ENCODE measurements around the gene SHISAL1.

SHISAL1 gene

GRCh38 chr22:44298406-44299091 is 14.2 kb downstream of the SHISAL1 start:
- no peak for DNase-seq

- no peak for DNase-seq
These were observed 15.2 kb downstream of the SHISAL1 start for GRCh38 chr22:44297470-44298061.

DNA sequence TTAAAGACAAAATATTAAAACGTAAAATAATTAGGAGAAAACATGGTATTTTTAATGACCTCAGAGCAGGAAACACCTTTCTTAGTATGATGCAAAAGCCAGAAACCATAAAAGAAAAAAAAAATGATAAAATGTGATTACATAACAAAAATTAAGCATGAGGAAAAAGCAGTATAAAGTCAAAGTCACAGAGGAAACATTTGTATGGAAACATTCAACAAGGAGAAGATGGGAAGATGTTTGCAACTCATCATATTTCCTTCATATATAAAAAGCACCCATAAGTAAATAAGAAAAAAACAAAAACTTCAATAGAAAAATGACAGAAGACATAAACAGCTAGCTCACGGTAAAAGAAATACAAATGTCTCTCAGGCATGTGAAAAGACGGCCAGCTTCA is 17.3 kb downstream of the SHISAL1 start:
- DNase-seq, result no peak

- no peak for DNase-seq
These were observed 18.9 kb downstream of the SHISAL1 start for GRCh38 chr22:44293876-44294275.

GRCh38 chr22:44293034-44293433 is 19.7 kb downstream of the SHISAL1 start:
- no peak for DNase-seq

DNA sequence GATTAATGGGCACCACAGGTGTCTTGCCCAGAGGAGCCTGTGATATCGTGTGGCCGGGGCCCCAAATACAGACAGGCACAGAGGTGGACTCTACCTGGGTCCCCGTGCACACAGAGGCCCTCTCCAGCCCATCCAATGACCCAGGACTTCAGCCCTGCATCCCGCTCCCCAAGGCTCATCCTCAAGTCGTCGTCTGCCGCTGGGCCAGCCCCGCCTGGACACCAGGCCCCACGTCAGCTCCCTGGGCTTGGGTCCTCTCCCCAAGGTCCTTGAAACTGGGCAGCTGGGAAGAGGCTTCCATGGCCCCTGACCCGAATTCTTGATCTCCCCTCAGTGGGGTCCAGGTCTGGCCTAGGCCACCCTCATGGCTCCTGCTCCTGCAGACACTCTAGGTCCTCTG is 20.2 kb downstream of the SHISAL1 start:
- no peak for DNase-seq

DNA sequence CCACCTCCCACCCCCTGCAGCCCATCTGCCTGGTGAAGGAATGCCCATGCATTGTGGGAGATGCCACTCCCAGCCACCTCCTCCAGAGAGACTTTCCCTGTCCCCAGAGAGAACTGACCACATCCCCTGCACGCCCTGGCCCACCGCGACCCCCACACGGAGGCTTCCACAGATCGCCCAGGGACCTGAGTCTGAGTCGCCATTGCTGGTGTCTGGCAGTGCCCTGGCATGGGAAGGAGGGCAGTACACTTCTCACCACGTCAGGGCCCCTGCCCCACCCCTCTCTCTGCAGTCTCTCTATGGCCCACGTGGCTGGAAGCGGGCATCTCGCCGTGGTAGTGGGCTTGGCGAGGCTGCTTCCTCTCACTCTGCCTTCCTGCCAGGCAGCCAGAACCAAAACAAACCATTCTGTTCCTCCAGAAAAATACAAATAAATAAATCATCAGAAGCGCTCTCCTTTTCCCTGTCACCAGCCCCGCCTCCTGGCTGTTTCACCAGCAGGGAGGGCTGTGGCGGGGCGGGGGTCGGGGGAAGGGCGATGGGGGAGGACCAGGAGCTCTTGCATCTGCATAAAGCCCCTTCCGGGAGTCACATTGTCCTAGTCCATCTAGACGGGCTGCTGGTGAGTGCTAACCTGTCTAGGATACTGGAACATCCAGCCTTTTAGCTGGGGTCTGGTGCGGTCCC is 20.9 kb downstream of the SHISAL1 start:
- no peak for DNase-seq

GRCh38 chr22:44291265-44291664 is 21.5 kb downstream of the SHISAL1 start:
- DNase-seq, result no peak

- no peak for DNase-seq
These were observed 23.2 kb downstream of the SHISAL1 start for GRCh38 chr22:44289414-44290171.

GRCh38 chr22:44288913-44289312 is 23.8 kb downstream of the SHISAL1 start:
- DNase-seq, result no peak

GRCh38 chr22:44287741-44288140 is 25.0 kb downstream of the SHISAL1 start:
- DNase-seq, result no peak

- DNase-seq, result no peak
These were observed 25.5 kb downstream of the SHISAL1 start for GRCh38 chr22:44287121-44287693.

- no peak for DNase-seq
These were observed 26.1 kb downstream of the SHISAL1 start for GRCh38 chr22:44286646-44287045.

DNA sequence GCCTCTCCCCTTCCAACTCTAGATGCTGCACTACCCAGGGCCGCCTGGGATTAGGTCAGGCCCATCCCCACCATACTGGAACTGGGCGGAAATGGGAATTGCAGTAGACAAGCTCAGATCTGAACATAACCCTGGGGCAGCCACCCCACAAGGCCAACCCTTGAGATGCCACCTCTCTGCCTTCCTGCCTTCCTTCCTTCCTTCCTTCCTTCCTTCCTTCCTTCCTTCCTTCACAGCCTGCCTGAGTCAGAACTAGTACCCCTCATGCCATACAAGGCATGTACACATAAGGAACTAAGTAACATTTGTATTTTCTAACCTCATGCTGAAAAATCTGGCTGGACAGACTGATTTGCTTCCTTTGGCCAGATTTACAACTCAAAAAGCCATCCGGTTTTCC is 28.0 kb downstream of the SHISAL1 start:
- DNase-seq, result no peak

DNA sequence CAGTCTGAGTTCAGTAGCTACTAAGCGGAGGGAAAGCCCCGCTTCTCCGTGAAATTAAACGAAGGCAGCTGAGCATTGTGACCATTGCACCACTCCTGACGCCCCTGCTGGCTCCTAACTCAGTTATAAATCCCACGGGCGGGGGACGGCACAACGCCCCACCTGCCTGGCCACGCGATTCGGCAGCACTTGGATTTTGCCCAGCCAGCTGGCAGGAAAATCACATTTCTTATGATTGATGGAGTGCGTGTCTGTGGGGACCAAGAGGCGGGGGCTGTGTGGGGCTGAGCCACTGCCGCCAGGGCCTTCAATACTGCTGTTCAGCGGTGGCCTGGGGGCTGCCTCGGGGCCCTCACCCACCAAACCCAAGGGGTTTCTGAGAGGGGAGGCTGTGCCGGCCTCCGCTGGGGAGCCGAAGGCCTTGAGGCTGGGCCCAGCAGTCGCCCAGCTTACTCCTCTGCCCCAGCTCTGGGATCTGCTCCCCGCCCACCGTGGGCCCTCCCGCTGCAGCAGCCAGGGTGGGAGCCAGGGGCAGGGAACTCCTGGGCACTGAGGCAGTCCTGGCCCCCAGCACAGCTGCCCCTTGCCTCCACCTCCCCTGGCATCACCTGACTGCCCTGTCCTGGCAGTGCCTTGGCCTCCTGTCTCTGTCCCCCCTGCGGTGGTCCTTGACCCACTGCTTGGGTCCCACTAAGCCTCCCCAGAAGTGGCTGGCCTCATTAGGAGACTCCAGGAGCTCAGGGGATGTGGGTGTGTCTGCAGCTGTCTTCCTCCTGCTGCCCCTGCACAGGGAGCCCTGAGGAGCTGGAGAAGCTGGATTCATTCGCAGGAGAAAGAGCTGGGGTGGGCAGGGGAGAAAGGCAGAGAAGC is 30.7 kb downstream of the SHISAL1 start:
- DNase-seq, result no peak

DNA sequence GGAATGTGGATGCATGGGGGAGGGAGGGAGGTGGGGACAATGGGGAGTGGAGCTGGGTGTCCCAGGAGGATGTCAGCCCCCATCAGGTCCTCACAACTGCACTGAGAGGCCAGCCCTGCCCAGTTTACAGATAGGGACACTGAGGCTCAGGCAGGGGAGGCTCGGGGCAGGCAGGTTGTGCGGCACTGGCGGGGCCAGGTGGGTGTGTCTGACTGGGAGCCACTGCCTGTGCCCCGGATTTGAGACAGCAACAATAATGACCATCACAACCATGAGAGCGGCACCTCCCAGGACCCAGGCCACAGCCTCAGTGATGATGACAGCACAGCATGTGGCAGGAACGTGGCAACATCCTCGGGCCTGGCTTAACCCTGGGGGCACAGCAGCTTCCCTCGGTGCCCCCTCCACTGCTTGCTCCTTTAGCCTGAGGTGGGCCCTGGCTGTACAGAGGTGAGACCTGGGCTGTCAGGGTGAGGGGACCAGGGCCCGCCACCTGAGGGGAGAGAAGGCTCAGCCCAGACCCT is 32.0 kb downstream of the SHISAL1 start:
- no peak for DNase-seq

- DNase-seq, result no peak
These were observed 33.7 kb downstream of the SHISAL1 start for GRCh38 chr22:44279069-44279360.

- DNase-seq, result no peak
These were observed 34.3 kb downstream of the SHISAL1 start for GRCh38 chr22:44278243-44279068.

- no peak for DNase-seq
These were observed 35.2 kb downstream of the SHISAL1 start for GRCh38 chr22:44277386-44278135.

DNA sequence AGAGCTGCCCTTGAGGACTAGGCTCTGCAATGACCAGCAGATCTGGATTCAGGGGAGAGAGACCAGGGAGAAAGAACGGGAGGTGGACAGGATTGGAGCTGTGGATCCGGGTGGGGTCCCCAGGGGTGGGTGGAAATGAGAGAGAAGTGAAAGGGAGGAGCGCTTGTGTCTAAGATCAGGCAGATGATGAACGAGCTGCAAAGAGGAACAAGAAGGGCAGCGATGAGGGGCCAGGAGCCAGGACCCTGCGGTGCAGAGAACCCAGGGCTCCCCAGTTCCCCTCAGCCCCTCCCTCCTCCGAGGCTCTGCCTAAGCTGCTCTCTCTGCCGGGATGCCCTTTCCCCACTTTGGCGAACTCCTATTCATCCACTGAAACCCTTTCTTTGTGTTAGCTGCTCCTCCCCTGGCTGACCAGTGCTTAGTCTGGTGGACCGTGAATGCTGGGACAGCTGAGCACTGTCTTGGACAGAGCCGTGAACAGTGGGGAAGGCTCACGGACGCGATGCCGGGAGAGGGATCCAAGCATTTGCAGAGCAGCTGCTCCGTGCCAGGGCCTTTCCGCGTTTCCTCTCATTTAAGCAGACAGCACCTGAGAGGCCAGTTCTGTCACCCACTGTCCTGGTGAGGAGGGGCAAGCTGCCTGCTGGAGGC is 35.9 kb downstream of the SHISAL1 start:
- no peak for DNase-seq

All from activated CD4-positive, alpha-beta T cell treated with anti-CD3 and anti-CD28 coated beads for 1 hour (primary cell).